ENCODE data around the gene HOXA6.

The HOXA6 gene

DNA sequence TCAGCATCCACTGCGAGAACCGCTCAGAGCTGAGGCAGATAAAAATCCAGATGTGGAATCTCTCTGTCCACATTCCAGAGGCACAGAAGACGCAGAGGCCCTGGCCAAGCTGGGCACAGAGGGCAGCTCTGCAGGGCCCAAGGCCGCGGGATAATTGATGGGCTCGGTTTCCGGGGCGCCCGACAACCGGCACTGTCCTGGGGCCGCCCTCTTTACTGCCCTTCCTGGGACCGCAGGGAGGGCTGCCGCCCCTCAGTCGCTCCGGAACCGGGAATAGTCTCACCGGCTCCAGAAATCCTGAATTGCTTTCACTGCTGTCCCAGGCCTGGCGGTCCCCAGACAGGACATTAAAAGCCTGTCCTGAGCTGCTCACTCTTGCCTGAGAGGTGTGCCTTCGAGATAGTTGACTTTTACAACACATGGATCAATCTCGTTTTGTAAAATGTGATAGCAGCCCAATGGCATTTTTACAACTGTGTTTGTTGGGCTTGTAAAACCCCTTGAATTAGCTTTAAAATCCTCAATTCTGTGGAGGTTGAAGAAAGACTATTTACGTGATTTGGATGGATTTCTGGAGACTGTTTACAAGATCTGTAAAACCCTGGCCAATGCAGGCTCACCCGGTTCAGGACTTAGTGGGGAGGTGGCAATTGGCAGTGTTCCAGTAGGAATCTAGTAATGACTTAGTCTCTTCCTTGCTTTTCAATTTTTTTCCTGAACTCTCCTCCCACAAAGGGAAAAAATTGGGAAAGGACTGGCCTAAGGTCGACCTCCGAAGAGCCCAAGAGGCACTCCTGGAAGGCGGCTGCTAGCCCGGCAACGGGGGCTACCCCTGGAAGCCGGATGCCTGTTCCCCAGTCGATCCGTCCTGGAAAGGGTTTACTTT is 1.4 kb upstream of the HOXA6 start:
- DNase-seq: no peak

DNA sequence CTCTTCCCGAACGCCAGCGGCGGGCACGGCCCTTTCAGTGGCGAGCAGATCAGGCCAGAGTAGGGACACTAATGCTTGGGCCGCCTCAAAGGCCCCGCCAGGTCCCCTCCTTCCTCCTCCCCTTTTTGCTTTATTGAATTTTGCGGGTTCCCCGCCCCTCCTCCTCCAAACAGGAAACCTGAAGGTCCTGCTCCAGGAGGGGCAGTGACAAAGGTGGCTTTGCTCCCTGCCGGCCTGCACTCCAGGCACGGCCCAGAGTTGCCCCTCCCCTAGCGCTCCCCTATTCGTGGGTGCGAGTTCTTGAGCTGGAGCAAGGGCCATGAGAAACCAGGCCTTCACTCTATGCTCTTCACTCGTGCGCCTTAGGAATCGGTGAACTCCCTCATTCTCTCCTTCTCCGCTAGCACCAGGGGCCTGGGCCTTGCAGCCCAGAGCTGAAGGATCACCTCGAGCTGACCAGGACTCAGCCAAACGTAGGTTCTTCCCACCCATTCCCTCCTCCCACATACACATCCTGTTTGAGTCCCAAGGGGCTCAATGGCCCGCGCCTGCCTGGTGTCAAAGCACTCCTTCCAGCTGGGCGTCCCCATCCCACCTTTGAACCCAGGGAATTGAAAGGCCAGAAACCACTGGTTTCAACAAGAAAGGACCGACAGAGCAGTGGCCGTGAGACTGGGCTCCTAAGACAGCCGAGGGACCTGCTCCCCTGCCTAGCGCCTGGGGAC is 619 bp upstream of the HOXA6 start:
- no peak for DNase-seq

DNA sequence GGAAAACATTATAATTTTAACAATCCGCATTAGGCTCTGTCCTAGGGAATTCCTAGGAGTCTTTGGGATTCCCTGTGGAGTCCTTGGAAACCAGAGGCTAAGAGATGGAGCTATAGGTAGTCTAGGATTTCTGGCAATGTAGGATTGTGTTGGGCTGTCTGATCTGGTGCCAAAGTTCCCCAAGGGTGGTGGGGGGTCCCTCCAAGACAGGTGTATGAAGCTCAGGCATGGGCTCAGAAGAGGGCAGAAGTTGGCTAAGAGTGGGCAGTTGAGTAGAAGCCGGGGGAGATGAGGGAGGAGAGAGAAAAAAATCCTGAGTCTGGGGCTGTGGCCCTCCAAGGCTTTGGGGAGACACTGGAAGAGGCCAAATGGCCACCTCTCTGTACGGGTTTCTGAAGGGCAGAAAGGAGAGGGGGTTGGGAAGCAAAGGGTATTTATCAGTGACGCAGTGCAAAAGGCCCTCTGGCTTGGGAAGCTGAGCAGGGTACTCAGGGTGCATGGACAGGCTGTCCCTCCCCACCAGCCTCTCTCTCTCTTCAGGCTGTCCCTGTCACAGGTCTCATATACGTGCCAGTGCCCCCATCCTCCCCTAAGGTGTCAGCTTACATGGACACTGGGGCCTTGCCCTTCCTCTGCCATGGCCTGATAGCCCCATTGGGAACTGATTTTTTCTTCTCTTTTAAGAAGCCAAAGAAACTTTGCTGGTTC is 929 bp downstream of the HOXA6 start:
- no peak for DNase-seq

DNA sequence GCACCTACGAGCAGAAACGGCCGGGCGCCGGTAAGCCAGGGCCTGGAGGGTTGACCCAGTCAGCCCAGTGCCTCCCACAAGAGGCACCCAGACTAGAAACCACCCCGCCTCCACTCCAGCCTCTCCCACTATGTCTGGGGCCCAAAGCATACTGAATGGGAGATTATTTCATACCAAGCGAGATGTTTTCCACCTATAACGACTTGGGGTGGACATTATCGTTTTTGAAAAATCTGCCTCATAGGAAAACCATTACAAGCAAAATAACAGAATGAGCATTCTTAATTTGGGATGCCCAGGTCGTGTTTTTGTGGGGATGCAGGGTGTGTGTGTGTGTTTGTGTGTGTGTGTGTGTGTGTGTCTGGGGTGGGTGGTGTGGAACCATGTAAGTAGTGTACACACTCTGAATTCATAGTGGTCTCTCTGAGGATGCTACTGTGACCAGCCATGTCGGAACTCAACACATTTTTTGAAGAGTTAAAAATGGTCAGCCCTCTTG is 1.6 kb downstream of the HOXA6 start:
- no peak for DNase-seq

DNA sequence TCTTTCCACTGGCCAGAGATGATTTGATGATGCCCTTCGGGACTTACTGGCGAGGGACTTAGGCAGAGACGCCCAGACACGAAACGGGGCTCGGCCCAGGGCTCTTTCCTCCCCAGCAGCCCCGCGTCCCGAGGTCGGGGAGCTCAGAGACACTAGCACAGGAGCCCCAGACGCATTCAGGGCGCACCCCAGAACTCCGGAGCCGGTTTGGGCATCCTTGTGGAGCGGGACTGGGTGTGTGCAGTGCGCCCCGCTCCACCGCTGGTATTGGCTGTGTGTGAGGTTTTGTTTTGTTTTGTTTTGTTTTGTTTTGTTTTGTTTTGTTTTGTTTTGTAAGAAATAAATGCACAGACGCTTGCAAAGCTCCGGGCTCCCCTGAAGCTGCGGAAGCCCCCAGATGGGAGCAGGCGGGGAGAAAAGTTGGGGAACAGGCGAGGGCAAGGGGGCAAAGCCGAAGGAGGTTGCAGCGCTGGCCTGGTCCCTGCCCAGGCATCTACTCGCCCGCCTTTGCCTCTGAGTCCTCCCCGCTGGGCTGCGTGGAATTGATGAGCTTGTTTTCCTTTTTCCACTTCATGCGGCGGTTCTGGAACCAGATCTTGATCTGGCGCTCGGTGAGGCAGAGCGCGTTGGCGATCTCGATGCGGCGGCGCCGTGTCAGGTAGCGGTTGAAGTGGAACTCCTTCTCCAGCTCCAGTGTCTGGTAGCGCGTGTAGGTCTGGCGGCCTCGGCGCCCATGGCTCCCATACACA is 2.2 kb downstream of the HOXA6 start:
- no peak for DNase-seq

DNA sequence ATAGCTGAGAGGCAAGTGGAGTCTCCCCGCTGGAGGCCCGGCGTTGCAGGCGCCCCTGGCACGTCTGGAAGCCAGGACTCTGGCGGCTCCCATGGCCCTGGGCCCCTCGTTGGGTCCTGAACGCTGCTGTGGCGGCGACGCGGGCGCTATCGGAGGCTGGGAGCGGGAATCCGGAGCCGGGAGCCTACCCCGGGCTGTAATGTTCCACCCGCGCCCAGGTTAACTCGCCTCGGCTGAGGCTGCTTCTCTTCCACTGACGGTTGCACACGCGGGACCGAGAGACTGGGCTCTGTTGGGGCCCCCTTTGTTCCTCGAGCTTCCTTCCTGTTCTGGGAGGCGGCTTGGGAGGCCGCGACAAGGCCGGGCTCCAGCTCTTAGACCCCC is 2.8 kb downstream of the HOXA6 start:
- DNase-seq: no peak

DNA sequence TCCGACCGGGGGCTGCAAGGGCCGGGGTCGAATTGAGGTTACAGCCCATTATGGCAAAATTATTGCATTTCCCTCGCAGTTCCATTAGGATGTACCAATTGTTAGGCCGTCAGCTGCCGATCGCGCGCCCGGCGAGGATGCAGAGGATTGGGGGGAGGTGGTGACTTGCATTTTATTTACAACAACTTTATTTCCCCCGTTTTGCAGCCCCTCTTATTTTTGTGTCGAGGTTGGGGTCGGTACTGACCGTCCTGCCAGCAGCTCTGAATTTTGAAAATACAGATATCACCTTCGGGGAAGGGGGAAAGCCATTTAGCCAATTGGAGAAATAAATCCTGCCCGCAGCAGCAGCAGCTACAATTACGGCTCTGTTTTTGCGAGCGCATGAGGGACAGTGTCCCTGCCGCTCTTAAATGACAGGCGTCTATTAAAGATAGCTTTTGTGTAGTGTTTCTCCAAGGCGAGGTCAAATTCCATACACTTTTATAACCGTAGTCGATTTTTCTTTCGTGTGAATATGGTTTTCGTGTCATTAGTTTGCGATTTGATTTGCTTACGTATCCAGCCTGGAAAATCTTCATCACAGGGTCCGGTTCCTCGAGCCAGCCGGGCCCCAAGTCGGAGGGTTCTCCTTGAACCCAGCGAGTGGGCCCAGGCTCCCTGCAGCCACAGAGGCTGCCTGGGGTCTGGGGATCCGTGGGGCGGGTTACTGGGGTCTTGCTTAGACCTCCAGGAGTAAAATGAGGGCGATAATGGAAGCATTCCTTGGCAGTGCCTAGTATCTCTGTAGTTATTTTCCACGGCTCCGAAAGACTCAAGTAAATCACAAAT is 3.4 kb downstream of the HOXA6 start:
- no peak for DNase-seq

DNA sequence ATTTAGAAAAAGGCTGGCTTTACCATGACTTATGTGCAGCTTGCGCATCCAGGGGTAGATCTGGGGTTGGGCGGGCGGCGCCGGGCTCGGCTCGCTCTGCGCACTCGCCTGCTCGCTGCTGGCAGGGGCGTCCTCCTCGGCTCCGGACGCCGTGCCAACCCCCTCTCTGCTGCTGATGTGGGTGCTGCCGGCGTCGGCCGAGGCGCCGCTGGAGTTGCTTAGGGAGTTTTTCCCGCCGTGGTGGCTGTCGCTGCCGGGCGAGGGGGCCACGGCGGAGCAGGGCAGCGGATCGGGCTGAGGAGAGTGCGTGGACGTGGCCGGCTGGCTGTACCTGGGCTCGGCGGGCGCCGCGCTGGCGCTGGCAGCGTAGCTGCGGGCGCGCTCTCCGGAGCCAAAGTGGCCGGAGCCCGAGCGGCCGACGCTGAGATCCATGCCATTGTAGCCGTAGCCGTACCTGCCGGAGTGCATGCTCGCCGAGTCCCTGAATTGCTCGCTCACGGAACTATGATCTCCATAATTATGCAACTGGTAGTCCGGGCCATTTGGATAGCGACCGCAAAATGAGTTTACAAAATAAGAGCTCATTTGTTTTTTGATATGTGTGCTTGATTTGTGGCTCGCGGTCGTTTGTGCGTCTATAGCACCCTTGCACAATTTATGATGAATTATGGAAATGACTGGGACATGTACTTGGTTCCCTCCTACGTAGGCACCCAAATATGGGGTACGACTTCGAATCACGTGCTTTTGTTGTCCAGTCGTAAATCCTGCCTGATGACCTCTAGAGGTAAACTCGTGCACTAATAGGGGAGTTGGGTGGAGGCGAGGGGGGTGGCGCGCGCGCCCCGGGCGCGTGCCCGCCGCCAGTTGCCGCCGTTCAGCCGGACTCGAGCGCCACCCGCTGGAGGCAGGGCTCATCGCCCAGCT is 4.3 kb downstream of the HOXA6 start, which contains the start of gene HOXA5:
Gene HOXA5 (minus strand): TSS at position 659 of the 927 bp plus-strand sequence. CDS start 74 bp downstream, at position 585.
- DNase-seq: no peak

DNA sequence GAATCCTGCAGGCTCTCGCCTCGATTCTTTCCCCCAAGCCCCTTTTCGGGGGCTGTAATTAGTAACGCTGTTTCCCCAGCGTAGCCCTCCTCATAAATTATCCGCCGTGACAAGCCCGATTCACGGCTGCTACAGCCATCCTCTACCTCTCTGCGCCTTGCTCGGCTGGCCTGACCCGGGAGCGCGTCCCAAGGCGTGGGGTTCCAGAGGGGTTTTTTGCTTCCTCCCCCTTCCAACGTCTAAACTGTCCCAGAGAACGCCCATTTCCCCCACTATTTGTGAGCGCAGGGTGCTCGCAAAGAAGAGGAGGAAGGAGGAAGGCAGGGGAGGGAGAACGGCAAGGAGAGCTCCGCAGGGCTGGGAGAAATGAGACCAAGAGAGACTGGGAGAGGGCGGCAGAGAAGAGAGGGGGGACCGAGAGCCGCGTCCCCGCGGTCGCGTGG is 5.0 kb downstream of the HOXA6 start:
- no peak for DNase-seq

DNA sequence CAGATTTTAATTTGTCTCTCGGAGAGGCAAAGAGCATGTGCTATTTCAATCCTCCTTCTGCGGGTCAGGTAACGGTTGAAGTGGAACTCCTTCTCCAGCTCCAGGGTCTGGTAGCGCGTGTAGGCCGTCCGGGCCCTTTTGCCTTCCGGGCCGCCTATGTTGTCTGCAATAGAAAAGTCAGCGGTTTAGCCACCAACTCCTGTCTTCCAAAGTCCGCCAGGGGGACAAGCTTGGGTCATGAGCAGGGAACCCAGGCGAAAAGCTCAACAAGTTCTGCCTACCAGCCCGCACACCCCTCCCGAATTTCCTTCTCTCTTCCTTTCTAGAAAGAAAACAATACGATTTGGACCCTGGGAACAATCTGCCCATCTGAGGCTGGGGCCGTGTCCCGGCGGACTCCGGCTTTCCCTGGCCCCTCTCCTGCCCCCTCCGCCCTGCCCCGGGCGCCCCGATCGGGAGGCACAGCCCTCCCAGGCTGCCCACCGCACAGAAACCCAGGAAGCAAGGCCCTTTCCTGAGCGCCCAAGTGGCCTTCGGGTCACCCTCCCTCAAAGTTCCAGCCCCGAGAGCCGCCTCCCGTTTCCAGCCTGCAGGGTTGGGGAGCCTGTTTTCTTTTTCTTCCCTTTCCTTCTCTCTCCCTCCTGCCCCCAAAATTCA is 5.5 kb downstream of the HOXA6 start:
- no peak for DNase-seq

DNA sequence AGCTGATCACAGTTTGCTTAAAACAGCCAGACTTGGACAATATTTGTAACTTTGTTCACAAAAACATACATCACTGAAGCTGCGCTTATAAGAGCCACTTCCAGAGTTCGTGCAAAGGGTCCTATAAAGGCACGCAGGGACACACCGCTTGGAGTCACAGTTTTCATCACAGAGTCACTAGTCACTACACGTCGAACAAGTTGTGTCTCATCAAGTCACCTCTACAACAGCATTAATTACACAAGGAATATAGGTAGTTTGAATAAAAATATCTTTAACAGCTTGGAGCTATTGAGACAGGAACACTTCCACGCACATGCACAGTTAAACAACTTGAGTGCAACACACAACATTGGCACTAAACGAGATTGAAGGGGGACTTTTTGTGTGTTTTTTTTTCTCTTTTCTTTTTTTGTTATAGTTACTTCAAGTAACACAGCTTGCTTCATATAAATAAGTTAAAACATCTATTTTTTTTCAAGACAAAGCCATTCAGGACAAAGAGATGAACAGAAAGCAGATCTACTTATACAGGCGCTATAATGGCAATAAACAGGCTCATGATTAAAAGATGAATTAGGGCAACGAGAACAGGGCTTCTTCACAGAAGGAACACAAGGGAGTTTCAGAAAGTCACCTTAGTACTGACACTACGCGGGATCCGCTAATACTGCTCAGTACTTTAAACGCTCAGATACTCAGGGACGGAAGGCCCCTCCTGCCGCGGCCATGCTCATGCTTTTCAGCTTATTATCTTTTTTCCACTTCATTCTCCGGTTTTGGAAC is 6.2 kb downstream of the HOXA6 start:
- DNase-seq: no peak

DNA sequence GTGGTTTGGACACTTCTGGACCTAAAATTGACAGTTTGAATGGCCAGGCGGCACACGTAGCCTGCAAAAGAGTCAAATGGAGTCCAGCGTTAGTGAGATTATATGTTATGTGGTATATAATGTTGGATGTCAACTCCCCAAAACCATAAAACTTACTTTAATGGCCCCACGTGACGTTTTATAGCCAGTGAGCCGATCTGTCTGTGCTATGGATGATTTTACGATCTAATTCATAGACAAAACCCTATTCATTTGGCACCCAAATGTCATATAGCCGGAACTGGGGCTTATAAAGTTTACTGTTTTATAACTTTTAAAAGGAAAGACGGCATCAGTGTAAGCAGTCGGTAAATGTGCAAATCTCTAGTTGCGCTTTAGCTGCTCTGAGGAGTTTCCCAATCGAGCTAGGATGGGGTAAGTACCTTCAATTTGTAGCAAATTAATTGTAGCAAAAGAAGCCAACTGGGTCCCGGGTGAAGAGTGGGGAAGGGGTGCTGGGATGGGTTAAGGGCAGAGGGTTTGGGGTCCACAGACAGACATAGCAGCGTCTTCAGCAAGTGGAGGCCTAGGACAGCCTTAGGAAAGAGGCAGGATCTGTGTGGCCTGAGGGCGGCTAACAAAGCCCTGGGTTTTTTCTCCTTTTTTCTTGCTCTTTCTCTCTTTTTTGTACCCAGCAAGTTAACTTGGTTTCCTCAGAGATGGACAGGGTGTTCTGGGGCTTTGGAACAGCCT is 7.3 kb downstream of the HOXA6 start:
- DNase-seq: no peak

DNA sequence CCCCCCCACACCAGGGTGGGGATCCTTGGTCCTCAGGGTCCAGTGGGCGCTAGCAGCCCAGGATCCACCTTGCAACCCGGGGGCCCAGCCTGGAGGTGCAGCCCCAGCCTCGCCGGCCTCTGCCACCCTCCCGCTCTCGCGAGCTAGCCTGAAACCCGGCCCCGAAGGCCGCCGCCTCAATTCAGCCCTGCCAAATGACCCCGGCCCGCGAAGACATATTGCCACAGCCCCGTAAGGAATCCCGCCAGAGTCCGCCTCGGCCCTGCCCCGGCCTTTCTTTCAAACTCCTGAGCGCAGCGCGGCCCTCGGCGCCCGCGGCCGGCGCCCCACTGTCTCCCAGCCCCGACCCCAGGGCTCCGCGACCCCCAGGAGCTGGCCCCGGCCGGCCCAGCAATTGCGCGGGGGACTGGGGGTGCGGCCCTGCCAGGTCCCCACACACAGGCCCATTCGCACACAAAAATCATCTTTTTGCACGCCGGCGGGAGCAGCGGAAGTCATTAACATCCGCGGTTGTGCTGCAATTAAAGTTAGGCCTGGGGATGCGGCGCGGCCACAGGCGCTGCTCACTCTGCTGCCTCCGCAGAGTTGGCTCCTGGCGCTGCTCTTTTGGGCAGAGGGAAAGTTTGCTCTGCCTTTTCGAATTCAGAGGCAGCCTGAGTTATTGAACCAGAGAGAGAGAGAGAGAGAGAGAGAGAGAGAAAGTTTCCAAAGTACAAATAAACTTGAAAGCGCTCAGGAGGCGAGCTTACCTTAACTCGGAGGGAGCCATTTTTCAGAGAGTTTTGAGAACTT is 8.0 kb downstream of the HOXA6 start:
- no peak for DNase-seq

DNA sequence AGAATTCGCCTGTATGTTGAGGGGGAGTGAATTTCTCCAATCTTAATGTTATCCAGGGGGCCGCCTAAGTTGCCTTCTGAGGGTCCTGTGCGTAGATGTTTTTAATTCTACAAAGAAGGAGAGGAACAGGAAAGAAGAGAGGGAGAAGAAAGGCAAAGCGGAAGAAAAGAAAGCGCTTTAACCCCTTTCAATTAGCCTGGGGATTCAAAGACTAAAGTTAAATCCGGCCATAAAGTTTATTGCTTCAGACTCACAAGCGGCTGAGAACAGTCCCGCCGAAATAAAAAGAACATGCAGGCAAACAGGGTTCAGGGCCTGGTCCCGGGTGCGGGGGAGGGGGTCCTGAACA is 8.6 kb downstream of the HOXA6 start:
- DNase-seq: no peak

DNA sequence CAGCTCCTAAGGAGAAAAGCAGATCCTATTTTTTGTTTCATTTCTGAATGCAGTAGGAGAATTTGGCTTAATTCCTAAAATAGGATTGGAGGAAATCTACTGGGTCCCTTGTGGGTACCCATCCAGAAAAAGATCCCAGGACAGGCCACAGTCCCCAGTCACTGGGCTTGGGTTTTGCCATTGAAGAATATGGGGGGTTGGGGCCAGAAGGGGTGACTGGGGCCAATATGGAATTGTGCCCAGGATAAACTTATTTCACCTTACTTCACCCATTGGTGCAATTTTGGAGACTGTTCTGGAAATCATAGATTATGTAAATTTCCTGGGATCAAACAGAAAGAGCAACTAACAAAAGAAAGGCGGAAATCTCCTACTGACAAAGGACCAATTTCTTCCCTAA is 9.1 kb downstream of the HOXA6 start:
- no peak for DNase-seq

DNA sequence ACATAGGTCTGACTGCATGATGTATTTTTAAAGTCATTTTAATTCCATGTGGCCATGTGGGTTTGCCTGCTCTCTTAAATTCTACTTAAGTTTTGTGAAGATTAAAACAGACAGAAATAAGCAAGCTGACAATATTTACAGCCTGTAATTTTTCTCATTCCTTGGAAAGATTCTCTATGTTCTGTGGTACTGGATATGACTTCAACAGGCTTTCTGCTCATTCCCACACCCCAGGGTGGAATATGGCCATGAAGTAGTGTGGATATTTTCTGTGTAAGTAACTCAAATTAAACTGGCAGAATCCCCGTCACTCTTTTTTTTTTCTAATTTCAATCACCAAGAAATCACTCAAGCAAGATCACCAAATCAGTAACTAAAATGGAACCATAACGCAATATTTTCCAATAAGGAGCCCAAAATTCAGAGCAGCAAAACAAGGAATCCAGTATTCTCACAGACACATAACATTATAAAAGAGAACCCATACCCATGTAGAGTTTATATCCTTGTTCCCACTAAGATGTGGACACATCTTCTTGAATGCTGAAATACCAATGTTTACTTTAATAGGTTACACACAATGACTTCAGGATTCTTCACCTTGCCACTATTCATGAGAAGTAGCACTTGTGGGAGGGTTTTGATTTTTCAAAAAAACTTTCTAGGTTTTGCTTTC is 9.8 kb downstream of the HOXA6 start:
- DNase-seq: no peak

DNA sequence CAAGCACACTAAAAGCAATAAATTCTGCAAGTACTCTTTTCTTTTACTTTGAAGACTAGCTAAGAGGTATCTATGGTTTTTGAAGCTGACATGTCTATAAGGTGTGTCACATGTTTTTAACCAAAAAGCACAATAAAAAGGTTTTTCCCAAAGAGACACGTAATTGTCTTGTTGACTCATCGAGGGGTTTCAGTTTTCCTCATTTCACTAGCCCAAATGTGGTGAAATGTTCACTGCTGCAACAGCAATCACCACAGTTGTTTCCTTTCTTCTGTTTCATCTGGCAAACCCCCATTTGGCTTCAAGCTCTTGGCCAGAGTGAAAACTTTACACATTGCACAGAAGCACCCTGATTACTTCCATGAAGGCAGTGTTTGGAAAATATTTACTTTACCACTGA is 13.2 kb downstream of the HOXA6 start:
- DNase-seq: no peak
